Activated T-helper 2 cell treated with anti-CD3 and anti-CD28 coated beads, Interferon-gamma antibody, Interleukin-2, Interleukin-4, amounts not matched to agents 10 μg/mL and 5 μg/mL and 100 μg/mL, durations not matched to agents 14 hours and 24 hours and 36 hours (primary cell): ENCODE data around the gene IRF3. TPM values are rescaled to one million over a fixed set of nuclear protein-coding genes. Genes with fewer than 3 reads are reported as not detected.
A peak's percentile ranks its signal among the peaks of the same experiment; 100 is the strongest.

Experiments
- DNase-seq: peaks from one replicate; pipeline ENCODE4 v3.0.0; 2021; ENCODE audit warnings: low spot score
- H3K27ac Mint-ChIP-seq: one replicate; pipeline ENCODE4 v1.8.0; 2021; ENCODE audit warnings: mixed read lengths
- H3K27me3 Mint-ChIP-seq: one replicate; pipeline ENCODE4 v1.8.0; 2021; ENCODE audit warnings: low read depth, mixed read lengths
- H3K36me3 Mint-ChIP-seq: one replicate; pipeline ENCODE4 v1.8.0; 2021; ENCODE audit warnings: low read depth, mixed read lengths
- H3K4me1 Mint-ChIP-seq: one replicate; pipeline ENCODE4 v1.8.0; 2021; ENCODE audit warnings: low read depth, mixed read lengths
- H3K4me3 Mint-ChIP-seq: one replicate; pipeline ENCODE4 v1.8.0; 2021; ENCODE audit warnings: low read depth, mild to moderate bottlenecking, moderate library complexity, mixed read lengths
- H3K9me3 Mint-ChIP-seq: one replicate; pipeline ENCODE4 v1.8.0; 2021; ENCODE audit warnings: mixed read lengths
- intact Hi-C: fragments of 100-400 bp; cut with micrococcal nuclease; formaldehyde crosslinking; loops from one replicate; pipeline ENCODE4 v1.15.1; 2023
- total RNA-seq: library from RNA; stranded (reverse); gene quantifications from 2 replicates; pipeline ENCODE4 v1.2.3, GENCODE V29; 2022

Gene IRF3
- total RNA-seq, 1 donor from 2014 or later = 135 TPM

- Mint-ChIP-seq H3K27me3 (peaks cover 11% of the 10 kb centered on the region), H3K4me3 (peak overlapping the region; percentile 81), H3K36me3 (peaks cover 28% of the 10 kb centered on the region), H3K27ac (no peak overlapping the region), H3K9me3 (no peaks in the 10 kb centered on the region), H3K4me1 (peaks cover 12% of the 10 kb centered on the region)
- intact Hi-C loops = no loop called here
- no peak for DNase-seq
Observed at GRCh38 chr19:49691243-49692146, 25.8 kb upstream of the IRF3 start.

- Mint-ChIP-seq H3K4me1 (peaks cover 12% of the 10 kb centered on the region), H3K9me3 (no peaks in the 10 kb centered on the region), H3K27me3 (peaks cover 11% of the 10 kb centered on the region), H3K4me3 (peak within 1 kb of the TSS; percentile 81), H3K27ac (no peak within 1 kb of the TSS), H3K36me3 (peaks cover 34% of the 10 kb centered on the region)
- intact Hi-C loops = no loop called here
- DNase-seq = peak; percentile 41
Observed at GRCh38 chr19:49690656-49691242, 25.1 kb upstream of the IRF3 start, which contains the start of gene CPT1C. Gene CPT1C, plus strand, starts transcription at chr19:49691116. Its CDS starts 1,137 bp downstream, at chr19:49692253.

GRCh38 chr19:49690079-49690655 lies 24.5 kb upstream of the IRF3 start:
- Mint-ChIP-seq H3K27me3 (peaks cover 11% of the 10 kb centered on the region), H3K27ac (no peak overlapping the region), H3K36me3 (peaks cover 39% of the 10 kb centered on the region), H3K9me3 (no peaks in the 10 kb centered on the region), H3K4me1 (peaks cover 12% of the 10 kb centered on the region), H3K4me3 (peak overlapping the region; percentile 81)
- intact Hi-C loops = no loop called here
- DNase-seq = no peak

DNA sequence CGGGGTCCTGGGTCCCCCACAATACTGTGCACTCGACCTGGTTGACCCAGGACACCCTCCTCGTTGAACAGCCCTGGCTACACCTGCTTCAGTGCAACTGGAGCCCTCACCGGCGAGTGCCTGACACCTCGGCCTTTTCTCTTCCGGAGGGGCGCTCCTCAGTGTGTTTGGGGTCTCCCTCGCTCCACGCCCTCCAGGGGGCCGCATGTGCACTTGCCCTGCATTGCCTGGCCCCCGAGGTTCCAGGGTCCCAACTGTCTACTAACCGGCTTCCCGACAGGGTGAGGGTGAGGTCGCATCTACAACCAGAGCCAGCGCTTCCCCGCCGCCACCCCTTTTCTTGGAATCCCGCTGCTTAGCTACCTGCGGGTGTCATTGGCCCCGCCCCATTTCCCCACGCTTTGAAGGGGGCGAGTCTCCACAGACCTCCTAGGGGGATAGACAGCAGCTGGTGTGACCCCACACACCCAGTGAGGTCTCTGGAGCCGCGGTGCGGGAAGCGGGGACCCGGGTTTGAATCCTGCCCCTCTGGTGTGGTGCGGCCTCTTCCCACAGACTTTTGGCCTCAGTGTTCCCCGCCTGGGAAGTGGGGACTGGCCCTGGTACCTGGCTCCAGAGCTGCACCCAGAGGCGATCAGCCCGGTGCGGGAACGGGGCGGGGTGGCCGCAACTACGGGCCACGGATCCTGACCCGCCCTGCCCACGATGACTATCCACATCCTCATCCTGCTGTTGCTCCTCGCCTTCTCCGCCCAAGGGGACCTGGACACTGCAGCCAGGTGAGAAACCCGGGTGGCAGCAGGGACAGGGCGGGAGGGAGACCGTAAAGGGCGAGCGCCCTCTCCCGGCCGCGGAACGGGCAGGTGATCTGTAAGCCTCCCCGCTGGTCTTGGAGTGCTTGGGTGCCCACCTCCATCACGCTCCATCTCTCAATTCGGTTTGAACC lies 23.7 kb upstream of the IRF3 start, which contains the start of gene ADM5:
TSS of gene ADM5 (plus strand) at position 462 of the 946 bp plus-strand sequence. CDS start at position 706, 244 bp downstream.
- no peak for DNase-seq
- Mint-ChIP-seq H3K27ac (no peak within 1 kb of the TSS), H3K36me3 (peaks cover 44% of the 10 kb centered on the region), H3K4me1 (peaks cover 12% of the 10 kb centered on the region), H3K27me3 (peaks cover 11% of the 10 kb centered on the region), H3K4me3 (peak within 1 kb of the TSS; percentile 81), H3K9me3 (no peaks in the 10 kb centered on the region)
- intact Hi-C loops = no loop called here

DNA sequence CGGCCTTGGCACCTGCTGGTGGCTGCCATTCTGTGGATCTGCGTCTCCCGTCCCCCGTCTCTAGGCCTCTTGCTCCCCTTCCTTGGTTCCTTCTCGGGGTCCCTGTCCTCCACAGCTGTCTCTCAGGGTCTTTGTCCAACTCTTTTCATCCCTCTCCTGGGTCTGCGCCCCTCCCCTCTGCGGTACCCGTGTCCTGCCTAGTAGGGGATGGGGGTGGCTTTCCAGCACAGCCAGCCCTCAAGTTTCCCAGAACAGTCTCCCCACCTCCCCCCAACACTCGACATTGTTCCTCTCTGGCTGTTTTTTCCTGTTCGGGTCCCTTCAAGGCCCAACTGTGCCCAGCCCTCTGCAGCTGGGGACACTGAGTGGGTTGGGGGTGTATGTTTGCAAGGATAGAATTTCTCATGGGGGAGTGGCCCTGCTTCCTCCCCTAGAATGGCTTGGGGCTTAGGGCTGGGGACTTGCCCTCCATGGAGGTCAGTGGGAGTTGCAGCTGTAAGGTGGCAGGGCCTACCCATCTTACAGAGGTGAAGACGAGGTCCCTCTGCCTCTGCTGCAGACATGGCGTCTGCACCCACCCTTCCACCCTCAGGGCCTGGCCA lies 23.0 kb upstream of the IRF3 start:
- no peaks in the 10 kb centered on the region for H3K9me3 Mint-ChIP-seq
- peaks cover 11% of the 10 kb centered on the region for H3K27me3 Mint-ChIP-seq
- peaks cover 12% of the 10 kb centered on the region for H3K4me1 Mint-ChIP-seq
- intact Hi-C loops = no loop called here
- H3K36me3 Mint-ChIP-seq = peaks cover 52% of the 10 kb centered on the region
- H3K27ac Mint-ChIP-seq = no peak overlapping the region
- DNase-seq = no peak
- no peak overlapping the region for H3K4me3 Mint-ChIP-seq

GRCh38 chr19:49687566-49688316 lies 22.1 kb upstream of the IRF3 start:
- DNase-seq = no peak
- H3K9me3 Mint-ChIP-seq = no peaks in the 10 kb centered on the region
- H3K4me1 Mint-ChIP-seq = peaks cover 12% of the 10 kb centered on the region
- peaks cover 11% of the 10 kb centered on the region for H3K27me3 Mint-ChIP-seq
- H3K27ac Mint-ChIP-seq = no peak overlapping the region
- no peak overlapping the region for H3K4me3 Mint-ChIP-seq
- intact Hi-C loops = no loop called here
- peaks cover 60% of the 10 kb centered on the region for H3K36me3 Mint-ChIP-seq

DNA sequence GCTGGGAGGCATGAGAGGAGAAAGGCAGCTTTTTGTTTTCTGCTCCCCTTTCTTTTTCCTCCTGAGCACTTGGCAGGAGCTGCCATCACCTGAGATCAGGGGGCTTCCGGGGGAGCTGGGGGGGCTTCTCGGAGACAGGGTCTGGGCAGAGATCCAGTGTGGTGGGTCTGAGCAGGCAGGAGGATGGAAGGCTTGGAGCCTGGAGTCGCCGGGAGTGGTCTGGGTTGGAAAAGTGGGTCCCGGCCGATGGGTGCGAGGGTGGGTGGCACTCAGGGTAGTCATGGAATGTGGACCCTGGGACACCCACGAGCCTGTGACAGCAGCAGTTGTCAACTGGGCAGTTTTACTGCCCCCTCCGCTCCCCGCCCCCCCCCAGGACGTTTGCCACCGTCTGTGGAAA lies 21.5 kb upstream of the IRF3 start:
- Mint-ChIP-seq H3K4me3 (no peak overlapping the region), H3K27me3 (peaks cover 8% of the 10 kb centered on the region), H3K36me3 (peaks cover 65% of the 10 kb centered on the region), H3K9me3 (no peaks in the 10 kb centered on the region), H3K27ac (no peak overlapping the region), H3K4me1 (peaks cover 15% of the 10 kb centered on the region)
- intact Hi-C loops = no loop called here
- no peak for DNase-seq

- Mint-ChIP-seq H3K27ac (no peak overlapping the region), H3K4me3 (no peak overlapping the region), H3K9me3 (no peaks in the 10 kb centered on the region), H3K27me3 (peaks cover 8% of the 10 kb centered on the region), H3K4me1 (peaks cover 15% of the 10 kb centered on the region), H3K36me3 (peaks cover 70% of the 10 kb centered on the region)
- intact Hi-C loops = no loop called here
- DNase-seq = no peak
Observed at GRCh38 chr19:49686503-49687088, 20.9 kb upstream of the IRF3 start.

DNA sequence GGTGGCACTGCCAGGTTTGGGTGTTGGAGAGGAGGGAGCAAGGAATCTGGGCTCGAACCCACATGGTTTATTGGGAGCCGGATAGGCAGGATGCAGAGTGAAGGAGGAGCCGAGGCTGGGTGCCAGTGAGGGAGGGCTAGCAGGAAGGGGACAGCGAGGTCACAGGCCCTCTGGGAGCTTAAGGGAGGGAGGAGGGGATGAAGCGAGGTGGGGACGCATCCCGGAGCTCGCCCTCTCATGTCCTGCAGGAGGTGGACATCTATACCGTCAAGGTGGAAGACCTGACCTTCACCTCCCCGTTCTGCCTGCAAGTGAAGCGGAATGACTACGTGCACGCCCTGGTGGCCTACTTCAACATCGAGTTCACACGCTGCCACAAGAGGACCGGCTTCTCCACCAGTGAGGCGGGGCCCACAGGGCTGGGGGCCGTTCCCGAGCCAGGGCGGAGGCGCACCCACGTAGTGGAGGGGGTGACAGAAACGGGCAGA lies 20.2 kb upstream of the IRF3 start:
- intact Hi-C loops = no loop called here
- no peak for DNase-seq
- no peak overlapping the region for H3K27ac Mint-ChIP-seq
- no peak overlapping the region for H3K4me3 Mint-ChIP-seq
- H3K9me3 Mint-ChIP-seq = no peaks in the 10 kb centered on the region
- H3K36me3 Mint-ChIP-seq = peaks cover 73% of the 10 kb centered on the region
- peaks cover 12% of the 10 kb centered on the region for H3K4me1 Mint-ChIP-seq
- H3K27me3 Mint-ChIP-seq = peaks cover 7% of the 10 kb centered on the region

- Mint-ChIP-seq H3K4me3 (no peak overlapping the region), H3K27me3 (no peaks in the 10 kb centered on the region), H3K27ac (no peak overlapping the region), H3K4me1 (peaks cover 8% of the 10 kb centered on the region), H3K36me3 (peaks cover 74% of the 10 kb centered on the region), H3K9me3 (no peaks in the 10 kb centered on the region)
- intact Hi-C loops = no loop called here
- DNase-seq = no peak
Observed at GRCh38 chr19:49684983-49685553, 19.4 kb upstream of the IRF3 start.
